H1 (cell line): ENCODE data around the gene CLDN24. TPM values are rescaled to one million over a fixed set of nuclear protein-coding genes. Genes with fewer than 3 reads are reported as not detected.

Experiments used
- CEBPB ChIP-seq: IDR thresholded peaks from 2 replicates; pipeline ENCODE4 v1.6.1; 2012; ENCODE audit warnings: low read depth, low read length
- NRF1 ChIP-seq: IDR thresholded peaks from 2 replicates; pipeline ENCODE4 v1.6.1; 2011; ENCODE audit warnings: mild to moderate bottlenecking, low read depth, low read length, improper control_type of control experiment
- PHF8 ChIP-seq: fragments of 200-600 bp; sonication (generic); conservative IDR thresholded peaks from 2 replicates; pipeline ENCODE4 v1.7.1; 2012; ENCODE audit warnings: low read depth, mild to moderate bottlenecking, inconsistent platforms, low read length, moderate library complexity
- RBBP5 ChIP-seq: IDR thresholded peaks from 2 replicates; pipeline ENCODE4 v1.7.1; 2012; ENCODE audit warnings: low read depth, mild to moderate bottlenecking, inconsistent platforms, low read length, moderate library complexity, borderline replicate concordance
- polyA plus RNA-seq, 7 experiments: library from polyadenylated mRNA; depleted of rRNA in 3 of 7; stranded (reverse) in 5 of 7; unstranded in 2 of 7; fragments of >200 nt in 5 of 7; fragments of 200-250 nt in 2 of 7; gene quantifications; 1 replicate in 5 of 7; 2 replicates in 1 of 7; 4 replicates in 1 of 7; pipeline versions ENCODE4 v1.2.1 to v1.2.3, GENCODE V29; 2011 to 2013; ENCODE audit warnings: missing spikeins in 2 of 7, mixed read lengths in 2 of 7
- total RNA-seq: library from RNA; stranded (reverse); fragmentation: NEBNext Ultra II Directional; extraction: Animal tissue kit (Norgen Biotek cat#: 25700); gene quantifications from 2 replicates; pipeline ENCODE4 v1.2.1, GENCODE V29; 2021

Gene CLDN24
- total and polyA plus RNA-seq, 2 of the 8 experiments (the other 6 are each of a cell fraction or from before 2014, with no cell fraction given): not detected

DNA sequence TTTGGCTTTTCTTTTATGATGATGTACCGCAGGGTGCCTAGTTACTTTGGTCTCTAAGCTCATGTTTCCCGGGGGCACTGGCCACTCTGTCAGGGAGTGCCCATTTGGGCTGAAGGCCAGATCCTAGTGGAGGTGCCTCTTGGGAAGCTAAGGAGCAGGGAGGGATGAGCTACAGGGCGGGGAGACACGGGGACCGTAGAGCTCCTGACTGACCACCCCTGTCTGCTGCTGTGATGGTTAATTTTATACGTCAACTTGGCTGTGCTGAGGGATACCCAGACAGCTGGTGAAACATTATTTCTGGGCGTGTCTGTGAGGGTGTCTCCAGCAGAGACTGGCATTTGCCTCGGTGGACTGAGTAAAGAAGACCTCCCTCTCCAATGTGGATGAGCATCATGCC, 24.9 kb upstream of the CLDN24 start (continued):
- TF ChIP-seq PHF8 (no peak), NRF1 (no peak), RBBP5 (no peak), CEBPB (no peak)
